IPS-11a (cell line): ENCODE measurements around the gene DNAJC5.

Experiments used
- H3K4me3 ChIP-seq: one replicate; pipeline ENCODE4 v1.5.1; 2013; ENCODE audit warnings: low read depth, low read length, control low read depth

DNAJC5 gene

DNA sequence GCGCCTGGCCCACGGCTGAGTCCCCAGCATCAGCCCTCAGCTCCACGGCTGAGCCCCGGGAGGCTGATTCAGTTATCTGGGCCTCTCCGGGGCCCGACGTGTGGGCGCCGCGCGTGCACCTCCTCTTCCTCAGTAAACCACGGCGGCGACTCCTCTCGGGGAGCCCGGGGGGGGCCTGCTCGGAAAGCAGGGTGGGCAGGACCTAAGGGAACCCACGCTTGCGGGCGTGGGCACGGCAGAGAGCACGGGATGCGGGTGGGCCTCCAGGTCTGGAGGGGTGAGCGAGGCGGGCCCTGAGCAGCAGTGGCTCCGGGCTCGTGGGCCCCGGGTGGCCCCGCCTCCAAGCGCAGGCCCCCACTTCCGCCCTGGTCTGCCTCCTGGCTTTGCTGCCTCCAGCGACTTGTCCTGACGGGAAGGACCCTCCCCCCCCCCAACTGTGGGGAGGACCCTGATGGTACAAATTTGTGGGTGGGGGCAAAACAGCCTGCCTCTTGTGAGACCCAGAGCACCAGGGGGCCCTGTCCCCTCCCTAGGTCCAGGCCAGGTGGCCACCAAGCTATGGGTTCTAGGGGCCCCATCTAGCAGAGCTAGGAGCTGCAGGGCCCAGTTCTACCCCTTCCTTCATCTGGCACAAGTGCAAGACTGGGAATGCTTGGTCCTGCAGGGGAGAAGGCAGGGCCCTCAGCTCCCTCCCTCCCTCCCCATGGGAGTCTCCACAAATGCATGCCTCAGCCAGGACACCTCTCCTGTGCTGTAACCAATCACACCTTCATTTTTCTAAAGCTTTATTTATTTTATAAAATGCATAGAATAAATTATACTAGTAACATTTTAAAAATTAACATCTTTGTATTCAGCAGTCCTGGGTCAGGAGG lies 44.4 kb downstream of the DNAJC5 start:
- H3K4me3 ChIP-seq: peak overlapping the region; percentile 25

DNA sequence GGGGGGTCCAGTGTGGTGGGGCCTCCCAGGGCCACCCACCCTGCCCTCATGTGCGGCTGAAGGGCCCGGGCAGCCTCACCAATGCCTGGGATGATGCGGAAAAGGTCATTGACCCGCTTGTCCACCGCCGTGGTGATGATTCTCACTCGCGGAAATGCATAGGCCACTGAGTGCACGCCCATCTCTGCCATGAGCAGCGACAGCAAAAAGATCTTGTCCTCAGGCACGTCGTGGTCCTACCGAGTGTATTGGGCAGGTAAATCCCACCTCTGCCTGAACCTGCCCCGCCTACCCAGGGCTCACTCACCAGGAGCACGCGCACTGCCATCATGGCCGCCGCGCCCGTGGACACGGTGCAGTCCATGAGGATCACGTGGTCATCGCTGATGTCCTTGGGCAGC lies 45.1 kb downstream of the DNAJC5 start:
- peak overlapping the region; percentile 51 for H3K4me3 ChIP-seq

DNA sequence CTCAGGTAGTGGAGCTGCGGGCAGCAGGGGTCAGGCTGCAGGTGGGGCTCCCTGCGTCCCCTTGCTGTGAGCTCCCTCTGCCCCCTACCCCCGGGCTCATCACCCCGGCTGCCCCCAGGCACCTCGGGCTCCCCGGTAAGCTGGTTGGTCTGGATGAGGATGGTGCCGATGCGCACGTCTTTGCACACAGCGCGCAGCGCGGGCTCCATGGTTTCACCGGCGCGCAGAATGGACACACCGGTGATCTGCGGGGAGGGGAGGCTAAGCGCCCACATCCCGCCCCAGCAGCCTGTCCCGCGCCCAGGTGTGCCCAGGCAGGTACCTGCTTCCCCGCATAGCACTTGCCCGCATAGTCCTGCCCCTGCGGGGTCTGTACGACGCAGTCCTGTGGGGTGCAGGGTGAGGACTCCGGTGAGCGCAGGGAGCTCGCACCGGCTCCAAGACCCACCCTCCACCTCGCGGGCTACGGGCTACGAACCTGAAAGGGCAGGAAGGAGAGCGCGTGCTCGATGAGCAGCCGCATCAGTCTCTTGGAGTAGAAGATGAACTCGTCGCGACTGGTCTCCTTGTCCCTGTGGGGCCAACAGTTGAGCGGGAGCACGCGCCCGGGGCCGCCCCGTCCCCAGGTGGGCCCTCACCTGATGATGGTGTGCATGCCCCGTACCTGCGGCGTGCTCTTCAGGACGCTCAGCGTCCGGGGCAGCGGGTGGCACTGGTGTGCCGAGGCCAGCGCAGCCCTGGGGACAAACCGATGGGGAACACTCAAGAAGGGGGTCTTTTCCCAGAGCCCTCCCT lies 45.7 kb downstream of the DNAJC5 start:
- H3K4me3 ChIP-seq: peak overlapping the region; percentile 51

DNA sequence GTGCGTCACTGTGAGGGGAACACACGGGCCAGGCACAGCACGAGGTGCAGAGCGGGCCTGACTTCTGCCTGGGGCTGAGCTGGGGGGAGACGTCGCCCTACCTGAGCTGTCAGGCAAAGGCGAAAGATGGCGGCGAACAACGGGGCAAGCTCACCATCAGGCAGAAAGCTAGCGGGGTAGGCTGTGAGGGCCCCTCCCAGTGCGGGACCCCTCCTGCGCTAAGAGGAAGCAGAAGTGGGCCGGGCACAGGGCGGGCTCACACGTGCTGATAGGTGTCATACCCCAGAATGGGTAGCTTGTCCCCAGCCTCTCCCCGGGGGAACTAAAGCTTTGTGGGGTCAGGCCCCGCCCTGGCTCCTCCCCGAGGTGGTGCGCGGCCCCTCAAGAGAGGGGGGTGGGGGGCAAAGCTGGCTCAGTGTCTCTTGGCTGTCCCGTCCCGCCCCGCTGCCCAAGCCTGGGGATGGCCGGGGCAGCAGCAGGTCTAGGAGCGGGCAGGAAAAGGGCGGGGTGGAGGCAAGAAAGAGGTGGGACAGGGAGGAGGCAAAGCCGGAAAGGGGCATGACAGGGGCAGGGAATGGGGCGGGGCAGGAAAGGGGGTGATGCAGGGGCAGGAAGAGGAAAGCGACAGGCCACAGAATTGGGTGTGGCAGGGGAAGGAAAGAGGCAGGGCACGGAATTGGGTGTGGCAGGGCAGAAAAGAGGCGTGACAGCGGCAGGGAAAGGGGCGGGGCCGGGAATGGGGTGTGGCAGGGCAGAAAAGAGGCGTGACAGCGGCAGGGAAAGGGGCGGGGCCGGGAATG lies 46.6 kb downstream of the DNAJC5 start:
- peak overlapping the region; percentile 51 for H3K4me3 ChIP-seq

DNA sequence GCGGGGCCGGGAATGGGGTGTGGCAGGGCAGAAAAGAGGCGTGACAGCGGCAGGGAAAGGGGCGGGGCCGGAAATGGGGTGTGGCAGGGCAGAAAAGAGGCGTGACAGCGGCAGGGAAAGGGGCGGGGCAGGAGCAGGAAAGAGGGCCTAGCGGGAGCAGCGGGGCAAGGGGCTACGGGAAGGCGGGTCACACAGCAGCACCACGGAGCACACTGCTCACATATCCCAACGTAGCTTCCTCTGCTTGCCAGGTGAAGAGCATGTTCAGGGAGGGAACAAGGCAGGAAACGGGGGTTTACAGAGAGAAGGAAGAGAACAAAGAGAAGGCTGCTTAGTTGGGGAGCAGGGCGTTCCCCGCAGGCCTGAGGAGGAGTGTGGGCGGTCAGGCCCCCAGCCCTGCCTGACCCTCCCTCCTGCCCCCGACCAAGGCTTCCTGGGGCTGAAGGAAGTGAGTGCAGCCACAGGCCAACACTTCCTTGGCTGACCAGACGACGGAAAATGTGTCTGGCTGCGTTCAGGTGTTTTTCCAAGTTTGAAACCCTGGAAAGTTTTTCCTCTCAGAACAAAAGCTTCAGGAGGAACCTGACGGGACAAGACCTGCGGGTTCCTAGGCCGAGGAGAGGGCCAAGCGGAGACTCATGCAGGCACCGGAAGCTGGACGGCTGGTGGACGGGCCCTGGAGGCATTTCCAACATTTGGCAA lies 47.5 kb downstream of the DNAJC5 start:
- H3K4me3 ChIP-seq: no peak overlapping the region

DNA sequence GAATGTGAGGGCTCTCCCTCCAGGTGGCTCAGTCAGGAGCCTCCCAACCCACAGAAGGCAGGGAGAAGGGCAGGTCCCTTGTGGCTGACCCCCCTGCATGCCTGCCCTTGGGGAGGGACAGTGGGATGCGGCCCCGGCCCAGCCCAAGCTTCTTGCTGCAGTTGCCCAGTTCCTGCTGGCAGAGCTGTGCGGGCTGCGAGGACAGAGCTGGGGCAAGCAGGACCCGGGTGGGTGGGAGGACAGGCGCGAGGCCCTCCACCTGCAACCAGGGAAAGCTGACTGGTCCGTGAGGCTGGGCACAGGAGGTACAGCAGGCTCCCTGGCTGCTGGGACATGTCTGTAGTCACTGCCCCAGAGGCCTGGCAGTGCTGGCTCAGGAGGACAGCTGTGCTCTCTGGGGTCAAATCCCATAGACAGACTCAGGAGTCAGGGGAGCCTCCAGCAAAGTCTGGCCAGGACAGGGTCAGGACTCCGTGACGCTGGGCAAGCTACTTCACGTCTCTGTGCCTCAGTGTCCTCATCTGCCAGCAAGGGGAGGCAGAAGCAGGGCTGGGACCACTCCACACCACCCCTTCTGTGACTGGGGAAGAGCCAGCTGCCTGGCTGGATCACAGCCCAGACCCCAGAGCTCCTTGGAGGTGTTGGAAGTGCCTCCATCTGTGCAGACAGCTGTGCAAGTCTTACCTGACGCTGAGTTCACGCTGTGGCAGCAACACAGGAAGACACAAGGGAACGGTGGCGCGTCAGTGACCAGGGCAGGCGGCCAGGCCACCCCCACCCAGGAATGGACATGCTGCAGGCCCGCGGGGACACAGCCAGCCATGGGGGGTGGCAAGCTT lies 48.3 kb downstream of the DNAJC5 start:
- H3K4me3 ChIP-seq: no peak overlapping the region

DNA sequence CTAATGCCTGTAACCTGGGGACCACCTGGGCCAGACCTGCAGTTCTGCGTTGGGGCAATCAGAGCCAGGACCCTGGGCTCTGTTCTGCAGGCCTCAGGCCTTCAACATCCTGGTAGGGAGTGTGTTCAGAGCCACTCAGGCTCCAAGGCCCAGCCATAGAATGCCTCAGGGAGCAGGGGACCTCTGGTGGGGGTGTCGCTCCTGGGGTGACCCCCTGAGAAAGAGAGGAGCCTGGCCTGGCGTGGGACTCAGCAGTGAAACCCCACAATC lies 48.8 kb downstream of the DNAJC5 start:
- no peak overlapping the region for H3K4me3 ChIP-seq

DNA sequence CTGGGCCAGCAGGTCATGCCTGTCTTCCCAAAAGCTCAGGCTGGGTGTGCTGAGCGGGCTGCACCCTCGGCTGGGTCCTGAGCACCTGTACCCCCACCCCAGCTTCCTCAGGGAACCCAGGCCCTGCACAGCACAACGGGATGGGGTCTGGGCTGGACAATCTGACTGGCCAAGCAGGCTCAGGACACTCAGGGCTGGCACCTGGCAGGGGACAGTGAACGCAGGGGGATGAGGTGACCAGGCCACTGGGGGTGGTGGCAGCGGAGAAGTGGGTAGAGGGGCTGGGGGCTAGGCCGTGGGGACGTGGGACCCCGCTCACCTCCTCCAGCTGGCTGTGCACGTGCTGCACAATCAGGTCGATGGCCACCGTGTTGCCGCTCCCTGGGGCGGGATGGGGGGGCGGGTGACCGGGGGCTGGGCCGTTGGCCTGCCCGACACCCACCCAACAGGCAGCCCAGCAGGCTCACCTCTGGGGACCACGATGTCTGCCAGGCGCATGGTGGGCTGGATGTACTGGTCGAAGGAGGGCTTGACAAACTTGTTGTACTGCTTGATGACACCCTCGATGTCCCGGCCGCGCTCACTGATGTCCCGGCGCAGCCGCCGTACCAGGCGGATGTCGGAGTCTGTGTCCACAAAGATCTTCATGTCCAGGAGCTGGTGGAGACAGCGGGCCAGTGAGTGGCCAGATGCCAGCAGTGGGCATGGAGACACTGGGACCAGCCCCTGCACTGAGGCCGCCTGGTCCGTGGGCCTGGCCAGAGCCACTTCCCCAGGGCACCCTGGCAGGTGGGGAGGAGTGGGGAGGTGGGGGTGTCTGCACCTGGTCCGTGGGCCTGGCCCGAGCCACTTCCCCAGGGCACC lies 49.4 kb downstream of the DNAJC5 start:
- H3K4me3 ChIP-seq: no peak overlapping the region

DNA sequence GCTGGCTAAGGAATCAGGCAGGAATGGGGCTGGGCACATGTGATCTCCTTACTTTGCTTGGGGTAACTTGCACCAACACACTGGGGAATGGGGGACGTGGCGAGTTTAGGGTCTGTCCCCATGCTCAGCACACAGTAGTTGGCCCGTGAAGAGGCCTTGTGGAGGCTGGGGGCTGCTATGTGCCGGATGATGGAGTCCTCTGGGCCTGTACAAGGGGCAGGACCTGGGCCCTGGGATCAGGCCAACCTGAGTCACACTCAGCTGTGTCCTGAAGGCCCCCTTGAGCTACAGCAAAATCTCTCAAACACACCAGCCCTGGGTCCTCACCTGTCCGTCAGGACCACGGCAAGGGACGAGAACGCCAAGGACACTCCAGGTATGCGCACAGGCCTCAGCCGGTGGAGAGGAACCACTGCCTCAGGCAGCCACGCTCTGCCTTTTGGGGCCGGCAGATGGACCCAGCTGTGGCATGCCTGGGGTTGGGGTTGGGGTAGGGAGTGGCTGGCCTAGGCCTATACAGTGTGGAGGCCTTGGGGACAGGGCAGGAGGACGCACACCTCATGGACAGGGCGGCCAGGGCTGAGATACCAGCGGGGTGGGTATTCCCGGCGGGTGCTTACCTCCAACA lies 50.2 kb downstream of the DNAJC5 start:
- no peak overlapping the region for H3K4me3 ChIP-seq

DNA sequence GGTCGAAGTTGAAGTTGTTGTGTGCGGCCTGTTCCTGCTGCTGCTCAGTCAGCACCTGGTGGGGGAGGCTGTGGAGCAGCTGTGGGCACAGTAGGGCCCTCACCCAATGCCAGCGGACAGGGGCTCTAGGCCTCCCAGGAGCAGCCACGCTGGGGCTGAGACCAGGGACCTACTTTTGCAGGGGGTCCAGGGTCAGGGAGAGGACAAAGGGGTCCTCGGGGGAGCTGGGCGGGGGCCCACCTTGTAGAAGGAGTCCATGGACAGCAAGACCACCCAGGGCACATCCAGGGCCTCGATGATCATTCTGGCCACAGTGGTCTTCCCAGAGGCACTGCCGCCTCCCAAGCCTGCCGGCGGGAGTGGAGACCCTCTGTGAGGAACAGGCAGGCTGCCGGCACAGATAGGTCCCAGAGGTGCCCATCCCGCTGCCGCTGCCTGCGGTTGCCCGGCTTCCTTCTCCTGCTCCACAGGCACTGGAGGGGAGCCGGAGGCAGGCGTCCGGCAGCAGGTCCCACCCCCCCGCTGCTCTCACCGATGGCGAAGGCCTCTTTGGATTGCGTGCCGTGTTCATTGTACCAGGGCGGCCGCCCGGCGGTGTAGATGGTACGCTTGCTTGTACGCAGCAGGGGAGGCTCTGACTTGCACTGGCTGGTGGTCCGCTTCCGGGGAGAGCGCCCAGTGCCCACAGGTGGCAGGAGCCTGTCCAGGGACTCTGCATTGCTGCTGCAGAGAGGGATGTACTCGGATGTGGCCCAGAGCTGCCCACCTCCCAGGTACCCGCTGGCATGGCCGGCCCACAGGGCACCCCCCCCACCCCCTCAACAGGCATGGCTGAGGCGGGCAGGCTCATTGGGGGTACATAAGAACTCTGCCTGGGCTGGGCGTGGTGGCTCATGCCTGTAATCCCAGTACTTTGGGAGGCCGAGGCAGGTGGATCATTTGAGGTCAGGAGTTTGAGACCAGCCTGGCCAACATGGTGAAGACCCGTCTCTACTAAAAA lies 51.3 kb downstream of the DNAJC5 start:
- H3K4me3 ChIP-seq: no peak overlapping the region

DNA sequence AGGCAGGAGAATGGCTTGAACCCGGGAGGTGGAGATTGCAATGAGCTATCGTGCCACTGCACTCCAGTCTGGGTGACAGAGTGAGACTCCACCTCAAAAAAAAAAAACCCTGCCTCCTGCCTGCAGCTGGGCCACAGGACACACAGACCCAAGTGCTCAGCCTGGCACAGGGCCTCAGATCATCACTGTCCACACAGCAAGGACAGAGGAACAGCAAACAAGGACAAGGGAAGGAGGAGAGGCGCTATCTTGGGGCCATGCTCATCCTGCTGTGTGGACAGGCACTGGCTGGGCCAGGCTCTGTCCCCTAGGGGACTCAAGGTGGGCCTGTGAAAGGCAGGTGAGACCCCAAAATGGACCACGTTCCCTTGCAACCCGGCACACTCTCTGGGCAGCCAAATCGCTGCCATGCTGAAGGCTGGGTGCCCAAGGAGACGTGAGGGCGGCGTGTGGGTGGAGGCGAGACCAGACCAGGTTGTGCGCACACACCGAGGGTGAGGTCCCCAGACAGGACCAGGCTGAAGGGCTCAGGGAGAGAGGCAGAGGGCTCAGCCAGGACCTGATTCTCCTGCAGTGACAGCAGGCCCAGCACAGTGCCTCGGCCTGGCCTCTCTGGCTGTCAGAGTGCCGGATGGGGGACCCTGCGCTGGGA lies 52.2 kb downstream of the DNAJC5 start:
- no peak overlapping the region for H3K4me3 ChIP-seq

DNA sequence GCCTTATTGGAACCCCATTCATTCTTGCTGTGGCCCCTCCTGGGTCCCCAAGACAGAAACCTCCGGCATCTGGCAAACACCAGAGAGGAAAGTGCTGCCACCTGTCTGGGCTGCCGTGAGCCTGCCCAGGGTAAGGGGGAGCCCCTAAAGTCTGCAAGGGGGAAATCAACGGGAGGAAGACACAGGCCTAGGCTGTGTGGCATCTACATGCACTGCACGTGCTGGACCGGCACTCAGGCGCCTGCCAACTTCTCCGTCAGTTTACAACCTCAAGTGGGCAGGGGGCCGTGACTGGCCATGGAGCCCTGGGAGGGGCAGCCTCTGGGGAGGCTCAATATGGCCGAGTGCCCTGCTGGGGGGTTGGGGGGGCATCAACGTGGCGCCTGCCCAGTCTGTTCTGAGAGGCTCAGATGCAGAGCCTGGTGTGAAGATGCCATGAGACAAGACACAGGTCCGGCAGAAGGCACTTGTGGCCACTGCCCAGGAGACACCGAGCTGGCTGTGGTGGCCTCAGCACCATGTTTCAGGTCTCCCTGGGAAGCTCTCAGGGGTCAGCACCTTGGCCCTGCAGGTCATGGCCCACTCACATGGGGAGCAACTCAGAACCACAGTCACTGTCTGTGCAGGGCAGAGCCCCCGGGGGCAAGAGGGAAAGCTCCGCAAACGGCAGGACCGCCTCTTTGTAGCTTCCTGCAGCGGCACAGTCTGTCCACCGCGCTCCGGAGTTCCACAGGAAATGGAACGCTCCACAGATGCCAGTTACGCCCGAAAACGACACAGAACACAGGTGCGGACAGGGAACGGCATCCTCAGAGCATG lies 52.9 kb downstream of the DNAJC5 start:
- no peak overlapping the region for H3K4me3 ChIP-seq

DNA sequence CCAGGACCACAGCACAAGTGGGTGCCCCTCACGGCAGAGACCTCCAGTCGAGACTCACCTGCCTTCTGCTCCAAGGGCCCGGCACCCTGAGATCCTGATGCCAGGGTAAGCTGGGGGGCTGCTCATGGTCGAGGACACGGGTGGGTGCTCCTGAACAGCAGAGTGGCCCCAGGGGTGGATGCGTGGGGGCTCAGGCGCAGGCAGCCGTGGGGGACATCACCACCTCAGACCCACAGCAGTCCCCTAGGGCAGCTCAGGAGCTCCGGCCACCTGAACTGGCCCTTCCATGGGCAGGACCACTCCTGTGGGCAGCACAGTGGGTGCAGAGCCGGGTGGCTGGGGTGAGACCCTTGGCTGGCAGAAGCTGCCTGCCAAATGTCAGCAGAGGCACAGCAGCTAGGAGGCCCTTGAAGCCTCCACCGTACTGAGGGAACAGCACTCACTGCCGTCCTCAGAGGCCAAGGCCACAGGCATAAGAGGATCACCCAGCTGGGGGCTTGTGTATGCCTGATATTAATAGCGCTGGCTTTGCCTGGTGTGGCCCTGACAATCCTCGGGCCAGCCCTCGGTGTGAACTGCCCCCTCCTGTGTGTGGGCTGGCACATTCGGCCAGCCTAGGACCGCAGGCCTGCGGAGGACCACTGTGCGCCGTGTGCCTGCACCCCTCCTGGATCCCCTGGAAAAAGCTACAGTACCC lies 55.9 kb downstream of the DNAJC5 start:
- H3K4me3 ChIP-seq: no peak overlapping the region

DNA sequence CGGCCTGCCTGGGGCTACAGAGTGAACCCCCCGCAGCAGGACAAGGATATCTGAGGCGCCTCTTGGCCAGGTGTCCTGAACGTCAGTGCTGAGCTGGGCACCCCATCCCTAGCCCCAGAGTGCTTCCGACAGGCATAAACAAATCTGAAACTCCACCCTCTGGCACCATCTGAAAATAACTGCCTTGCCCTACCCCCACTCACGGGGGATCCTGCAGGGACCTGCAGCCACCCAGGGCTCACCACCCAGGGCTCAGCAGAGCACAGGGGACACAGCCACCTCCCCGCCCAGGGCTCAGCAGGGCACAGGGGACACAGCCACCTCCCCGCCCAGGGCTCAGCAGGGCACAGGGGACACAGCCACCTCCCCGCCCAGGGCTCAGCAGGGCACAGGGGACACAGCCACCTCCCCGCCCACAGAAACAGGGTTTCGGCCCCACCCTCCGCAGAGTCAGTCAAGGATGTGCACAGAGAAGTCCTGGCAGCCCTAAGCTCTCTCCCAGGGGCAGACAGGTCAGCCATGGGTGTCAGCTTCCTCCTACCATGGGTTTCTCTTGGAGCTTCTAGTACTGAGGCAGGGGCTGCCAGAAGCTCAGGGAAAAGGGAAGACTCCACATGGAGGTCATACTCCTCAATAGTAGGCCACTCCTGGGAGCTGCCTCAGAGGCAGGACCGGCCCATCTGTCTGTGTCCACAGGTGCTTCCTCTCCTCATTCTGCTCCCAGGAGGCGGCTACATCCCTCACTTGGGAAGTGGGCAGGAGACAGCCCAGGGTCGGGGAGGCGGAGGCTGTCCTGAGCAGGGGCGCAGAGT lies 56.7 kb downstream of the DNAJC5 start:
- no peak overlapping the region for H3K4me3 ChIP-seq

DNA sequence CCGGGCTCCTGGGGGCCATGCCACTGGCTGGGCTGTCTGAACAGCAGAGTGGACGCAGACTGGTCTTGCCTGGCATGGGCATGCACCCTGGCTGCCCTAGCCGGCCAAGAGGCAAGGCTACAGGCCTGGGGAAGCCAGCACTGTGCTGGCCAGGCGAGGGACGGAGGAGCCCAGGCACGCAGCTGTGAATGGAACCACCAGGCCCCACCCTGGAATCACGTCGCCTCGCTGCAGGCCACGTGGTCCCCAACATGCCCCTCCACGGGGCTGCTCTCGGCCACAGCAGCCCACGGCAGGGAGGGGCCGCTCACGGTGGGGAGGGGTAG lies 57.2 kb downstream of the DNAJC5 start:
- H3K4me3 ChIP-seq: no peak overlapping the region
